ENCODE measurements around the gene ARHGAP45. TPM values are rescaled to one million over a fixed set of nuclear protein-coding genes. Genes with fewer than 3 reads are reported as not detected.

Gene ARHGAP45
- total RNA-seq, 4 donors from 2014 or later, result 17.8 to 28.3 (median 21.2) TPM

DNA sequence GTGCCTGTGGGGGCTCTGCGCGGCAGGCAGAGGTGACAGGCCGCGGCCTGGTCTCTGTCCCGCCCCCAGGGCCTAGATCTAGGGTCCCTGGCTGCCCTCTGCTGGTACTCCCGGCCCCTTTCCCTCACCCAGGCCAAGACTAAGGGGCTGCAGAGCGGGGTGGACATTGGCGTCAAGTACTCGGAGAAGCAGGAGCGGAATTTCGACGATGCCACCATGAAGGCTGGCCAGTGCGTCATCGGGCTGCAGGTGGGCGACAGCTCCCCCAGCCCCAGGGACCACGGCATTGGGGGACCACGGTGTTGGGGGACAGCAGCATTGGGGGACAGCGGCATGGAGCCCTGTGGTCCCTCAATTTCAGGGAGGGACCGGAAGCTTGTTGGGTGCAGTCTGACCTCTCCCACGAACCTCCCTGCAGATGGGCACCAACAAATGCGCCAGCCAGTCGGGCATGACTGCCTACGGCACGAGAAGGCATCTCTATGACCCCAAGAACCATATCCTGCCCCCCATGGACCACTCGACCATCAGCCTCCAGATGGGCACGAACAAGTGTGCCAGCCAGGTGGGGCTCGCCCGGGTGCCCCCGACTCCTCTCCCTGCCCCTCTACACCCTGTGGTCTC, 30.9 kb upstream of the ARHGAP45 start:
- no peak overlapping the region for H3K27ac ChIP-seq (replicated peaks in 1 of 4)
- H3K9me3 ChIP-seq, result no peaks in the 10 kb centered on the region
- TF ChIP-seq, protein P1, sequence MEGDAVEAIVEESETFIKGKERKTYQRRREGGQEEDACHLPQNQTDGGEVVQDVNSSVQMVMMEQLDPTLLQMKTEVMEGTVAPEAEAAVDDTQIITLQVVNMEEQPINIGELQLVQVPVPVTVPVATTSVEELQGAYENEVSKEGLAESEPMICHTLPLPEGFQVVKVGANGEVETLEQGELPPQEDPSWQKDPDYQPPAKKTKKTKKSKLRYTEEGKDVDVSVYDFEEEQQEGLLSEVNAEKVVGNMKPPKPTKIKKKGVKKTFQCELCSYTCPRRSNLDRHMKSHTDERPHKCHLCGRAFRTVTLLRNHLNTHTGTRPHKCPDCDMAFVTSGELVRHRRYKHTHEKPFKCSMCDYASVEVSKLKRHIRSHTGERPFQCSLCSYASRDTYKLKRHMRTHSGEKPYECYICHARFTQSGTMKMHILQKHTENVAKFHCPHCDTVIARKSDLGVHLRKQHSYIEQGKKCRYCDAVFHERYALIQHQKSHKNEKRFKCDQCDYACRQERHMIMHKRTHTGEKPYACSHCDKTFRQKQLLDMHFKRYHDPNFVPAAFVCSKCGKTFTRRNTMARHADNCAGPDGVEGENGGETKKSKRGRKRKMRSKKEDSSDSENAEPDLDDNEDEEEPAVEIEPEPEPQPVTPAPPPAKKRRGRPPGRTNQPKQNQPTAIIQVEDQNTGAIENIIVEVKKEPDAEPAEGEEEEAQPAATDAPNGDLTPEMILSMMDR (IDR thresholded peaks at IDR 0.05), result no peak
- TF ChIP-seq POLR2AphosphoS5 (IDR thresholded peaks at IDR 0.05) (no peak), EP300 (IDR thresholded peaks at IDR 0.05) (no peak), POLR2A (IDR thresholded peaks at IDR 0.05; ENCODE audit: low read depth) (no peak)
- H3K36me3 ChIP-seq, result peaks cover 34 to 57% (median 48%) of the 10 kb centered on the region in 4 donors
- peaks cover 16 to 30% (median 23%) of the 10 kb centered on the region in 4 donors for H3K4me1 ChIP-seq
- intact Hi-C loops (cut with DNase I), result no loop called here
- DNase-seq (ENCODE audit: extremely low spot score), result no peak
- 86% methylated on average over 15 of the region's 29 CpGs for WGBS
- no peak overlapping the region for H3K4me3 ChIP-seq
- no peaks in the 10 kb centered on the region for H3K27me3 ChIP-seq

DNA sequence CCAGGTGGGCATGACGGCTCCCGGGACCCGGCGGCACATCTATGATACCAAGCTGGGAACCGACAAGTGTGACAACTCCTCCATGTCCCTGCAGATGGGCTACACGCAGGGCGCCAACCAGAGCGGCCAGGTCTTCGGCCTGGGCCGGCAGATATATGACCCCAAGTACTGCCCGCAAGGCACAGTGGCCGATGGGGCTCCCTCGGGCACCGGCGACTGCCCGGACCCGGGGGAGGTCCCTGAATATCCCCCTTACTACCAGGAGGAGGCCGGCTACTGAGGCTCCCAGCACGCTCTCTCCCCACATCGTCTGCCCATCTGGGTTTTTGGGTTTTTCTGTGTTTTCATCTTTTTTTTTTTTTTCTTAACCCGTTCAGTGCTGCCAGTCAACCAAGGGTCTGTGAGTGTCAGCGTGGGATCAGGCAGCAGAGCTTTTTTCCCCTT, 29.3 kb upstream of the ARHGAP45 start:
- TF ChIP-seq POLR2AphosphoS5 (IDR thresholded peaks at IDR 0.05) (no peak), POLR2A (IDR thresholded peaks at IDR 0.05; ENCODE audit: low read depth) (no peak), EP300 (IDR thresholded peaks at IDR 0.05) (no peak)
- TF ChIP-seq, protein P1 (IDR thresholded peaks at IDR 0.05), result no peak
- H3K27ac ChIP-seq (replicated peaks in 1 of 4), result peak overlapping the region in 2 of 4 donors; percentile 25 to 71
- peaks cover 22 to 44% (median 36%) of the 10 kb centered on the region in 4 donors for H3K36me3 ChIP-seq
- peaks cover 23 to 44% (median 34%) of the 10 kb centered on the region in 4 donors for H3K4me1 ChIP-seq
- DNase-seq (ENCODE audit: extremely low spot score), result no peak
- H3K4me3 ChIP-seq, result no peak overlapping the region
- peaks cover 0 to 10% (median 0%) of the 10 kb centered on the region in 4 donors for H3K27me3 ChIP-seq
- intact Hi-C loops (cut with DNase I), result no loop called here
- H3K9me3 ChIP-seq, result no peaks in the 10 kb centered on the region
- WGBS, result 70% methylated on average over 19 of the region's 22 CpGs

DNA sequence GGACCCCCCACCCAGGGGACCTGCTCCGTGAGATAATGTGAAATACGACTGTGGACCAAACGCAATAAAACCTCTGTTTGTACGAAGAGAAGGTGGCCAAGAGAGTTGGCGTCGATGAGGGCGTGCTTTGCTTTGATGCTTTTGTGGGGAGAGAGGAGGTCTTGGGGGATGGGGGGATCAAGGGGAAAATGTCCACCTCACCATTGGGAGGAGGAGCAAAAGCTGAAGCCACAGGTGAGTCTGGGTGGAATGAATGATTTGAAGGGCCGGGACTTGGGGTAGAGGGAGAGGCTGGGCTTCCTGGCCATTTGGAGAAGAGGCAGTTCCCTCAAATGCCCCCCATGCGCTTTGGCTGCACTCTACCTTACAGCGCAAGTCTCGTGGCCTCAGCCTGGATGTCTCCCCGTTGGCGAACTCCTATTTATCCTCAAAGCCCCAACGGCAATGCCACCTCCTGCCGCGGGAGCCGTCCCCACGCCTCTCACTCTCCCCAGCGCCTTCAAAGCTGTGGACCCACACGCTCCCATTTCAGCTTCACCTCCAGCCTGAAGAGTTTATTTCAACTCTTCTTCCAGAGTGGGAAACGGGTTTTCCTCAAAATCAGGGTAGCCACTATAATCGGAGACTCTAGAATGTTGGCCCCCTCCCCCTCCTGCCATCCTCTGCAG, 27.9 kb upstream of the ARHGAP45 start:
- Histone ChIP-seq H3K27me3 (peaks cover 0 to 11% (median 0%) of the 10 kb centered on the region in 4 donors), H3K27ac (replicated peaks in 1 of 4) (peak overlapping the region; percentile 36 to 71 (median 52)), H3K4me1 (peaks cover 23 to 47% (median 34%) of the 10 kb centered on the region in 4 donors), H3K4me3 (peak overlapping the region; percentile 56 to 61 (median 58)), H3K9me3 (no peaks in the 10 kb centered on the region), H3K36me3 (peaks cover 13 to 36% (median 28%) of the 10 kb centered on the region in 4 donors)
- no peak for DNase-seq (ENCODE audit: extremely low spot score)
- TF ChIP-seq, protein P1 (IDR thresholded peaks at IDR 0.05), result no peak
- TF ChIP-seq POLR2AphosphoS5 (IDR thresholded peaks at IDR 0.05) (no peak), EP300 (IDR thresholded peaks at IDR 0.05) (no peak), POLR2A (IDR thresholded peaks at IDR 0.05; ENCODE audit: low read depth) (no peak)
- WGBS, result 61% methylated on average over 22 of the region's 22 CpGs
- intact Hi-C loops (cut with DNase I), result no loop called here

DNA sequence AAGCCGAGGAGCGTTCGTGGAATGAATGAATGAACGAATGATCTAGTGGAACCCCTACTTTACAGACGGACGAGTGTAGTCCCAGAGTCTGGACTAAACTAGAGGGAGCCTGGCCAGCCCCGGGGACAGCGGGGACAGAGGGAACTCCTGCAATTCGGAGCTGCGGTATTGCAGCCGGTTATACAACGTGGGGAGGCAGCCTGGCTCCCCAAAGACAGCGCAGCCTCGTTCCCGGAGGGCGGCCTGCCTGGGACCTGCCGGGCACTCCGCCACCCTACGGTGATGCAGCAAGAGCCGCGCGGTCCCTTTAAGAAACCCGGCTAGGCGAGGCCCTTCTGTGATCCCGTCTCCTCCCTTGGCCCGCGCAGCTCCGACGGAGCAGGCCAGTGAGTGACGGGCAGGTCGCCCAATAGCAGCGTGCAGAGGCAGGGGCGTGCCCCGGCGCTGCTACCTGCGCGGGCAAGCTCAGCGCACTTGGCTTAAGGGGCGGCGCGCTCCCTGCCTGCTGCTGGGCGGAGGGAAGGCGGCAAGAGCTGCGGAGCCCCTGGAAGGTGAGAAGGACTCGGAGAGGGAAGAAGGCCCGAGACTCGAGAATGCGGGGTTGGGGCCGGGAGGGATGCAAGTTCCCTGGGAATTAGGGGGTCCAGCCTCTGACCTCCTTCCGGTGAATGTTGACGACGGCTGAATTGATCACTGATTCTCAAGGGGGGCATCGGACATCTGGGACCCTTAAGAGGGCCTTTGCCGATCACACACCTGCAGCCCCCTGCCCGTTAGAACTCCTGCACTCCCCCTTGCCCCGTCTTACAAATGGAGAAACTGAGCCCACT, 27.1 kb upstream of the ARHGAP45 start, which contains the start of gene ABCA7:
TSS of gene ABCA7 (plus strand) at position 462 of the 830 bp plus-strand sequence. CDS start 1,255 bp downstream, outside the sequence.
- DNase-seq (ENCODE audit: extremely low spot score), result peak; percentile 98
- TF ChIP-seq POLR2A (IDR thresholded peaks at IDR 0.05; ENCODE audit: low read depth) (no peak), POLR2AphosphoS5 (IDR thresholded peaks at IDR 0.05) (peak; percentile 92 to 96)
- TF ChIP-seq, protein P1 (IDR thresholded peaks at IDR 0.05), result peak in 1 of 3 experiments; percentile 31
- peaks cover 13 to 36% (median 28%) of the 10 kb centered on the region in 4 donors for H3K36me3 ChIP-seq
- H3K4me3 ChIP-seq, result peak within 1 kb of the TSS; percentile 56 to 61 (median 58)
- H3K9me3 ChIP-seq, result no peaks in the 10 kb centered on the region
- under 1% methylated on average over 32 of the region's 56 CpGs for WGBS
- peak within 1 kb of the TSS; percentile 49 to 71 (median 54) for H3K27ac ChIP-seq (replicated peaks in 1 of 4)
- peaks cover 0 to 11% (median 0%) of the 10 kb centered on the region in 4 donors for H3K27me3 ChIP-seq
- intact Hi-C loops (cut with DNase I), result loop anchor here (5.0 kb wide), 1 partner anchor 52 kb away; no protein-coding TSS in a partner anchor
- H3K4me1 ChIP-seq, result peaks cover 23 to 47% (median 34%) of the 10 kb centered on the region in 4 donors
